ENCODE results near the gene C4orf17.
A peak's percentile ranks its signal among the peaks of the same experiment; 100 is the strongest.

The C4orf17 gene

GRCh38 chr4:99540277-99540939 is 29.6 kb downstream of the C4orf17 start:
- no peak overlapping the region for H2AK5ac ChIP-seq (ENCODE audit: low read length, severe bottlenecking)
- H3K79me1 ChIP-seq (replicated peaks; ENCODE audit: low read length, poor library complexity, severe bottlenecking) = no peaks in the 10 kb centered on the region
- peak overlapping the region; percentile 87 for H3K27ac ChIP-seq (ENCODE audit: low read length, poor library complexity, severe bottlenecking)
- no peak overlapping the region for H3K4me2 ChIP-seq (ENCODE audit: low read length, poor library complexity, severe bottlenecking)
- DNase-seq = no peak
- no peak overlapping the region for H2BK12ac ChIP-seq (ENCODE audit: low read length in 2 of 2)
- H2BK5ac ChIP-seq (ENCODE audit: low read depth, low read length, poor library complexity, severe bottlenecking) = no peak overlapping the region
- no peak overlapping the region for H3K4ac ChIP-seq (ENCODE audit: low read depth in 1 of 2, low read length in 2 of 2)
- H2BK15ac ChIP-seq (ENCODE audit: low read depth, poor library complexity, severe bottlenecking) = no peak overlapping the region
- H3K27me3 ChIP-seq (ENCODE audit: control insufficient read depth in 1 of 2, insufficient read depth in 1 of 2, low read length in 2 of 2) = no peaks in the 10 kb centered on the region
- H4K8ac ChIP-seq (ENCODE audit: low read length) = no peak overlapping the region
- H3K14ac ChIP-seq (ENCODE audit: low read length in 2 of 2) = no peak overlapping the region
- H2AFZ ChIP-seq (ENCODE audit: low read depth, low read length) = no peak overlapping the region
- H3K36me3 ChIP-seq (ENCODE audit: control insufficient read depth in 1 of 2, insufficient read depth in 2 of 2, low read depth in 1 of 2, low read length in 2 of 2) = no peaks in the 10 kb centered on the region
- H3K4me3 ChIP-seq (ENCODE audit: insufficient read depth in 1 of 2, low read depth in 1 of 2, low read length in 2 of 2) = no peak overlapping the region
- no peaks in the 10 kb centered on the region for H3K4me1 ChIP-seq (ENCODE audit: control insufficient read depth, insufficient read depth, low read depth, low read length)
- no peak overlapping the region for H4K91ac ChIP-seq (ENCODE audit: low read length)
- H3K9ac ChIP-seq (ENCODE audit: low read length) = no peak overlapping the region
- H3K18ac ChIP-seq (ENCODE audit: low read depth in 1 of 2, low read length in 2 of 2) = no peak overlapping the region
- no peak overlapping the region for H3K23ac ChIP-seq (ENCODE audit: low read length in 2 of 2)
- H2BK120ac ChIP-seq (ENCODE audit: low read depth, low read length) = no peak overlapping the region
- peaks cover 4% of the 10 kb centered on the region for H3K9me3 ChIP-seq (ENCODE audit: control insufficient read depth, low read length)

- H3K18ac ChIP-seq (ENCODE audit: low read depth in 1 of 2, low read length in 2 of 2) = no peak overlapping the region
- H2BK5ac ChIP-seq (ENCODE audit: low read depth, low read length, poor library complexity, severe bottlenecking) = no peak overlapping the region
- no peak overlapping the region for H3K9ac ChIP-seq (ENCODE audit: low read length)
- no peak overlapping the region for H3K27ac ChIP-seq (ENCODE audit: low read length, poor library complexity, severe bottlenecking)
- no peak for DNase-seq
- no peak overlapping the region for H2BK120ac ChIP-seq (ENCODE audit: low read depth, low read length)
- no peak overlapping the region for H3K23ac ChIP-seq (ENCODE audit: low read length in 2 of 2)
- peaks cover 0 to 5% of the 10 kb centered on the region in 2 experiments for H3K36me3 ChIP-seq (ENCODE audit: control insufficient read depth in 1 of 2, insufficient read depth in 2 of 2, low read depth in 1 of 2, low read length in 2 of 2)
- H2AFZ ChIP-seq (ENCODE audit: low read depth, low read length) = no peak overlapping the region
- H3K79me1 ChIP-seq (replicated peaks; ENCODE audit: low read length, poor library complexity, severe bottlenecking) = no peaks in the 10 kb centered on the region
- no peak overlapping the region for H3K4me3 ChIP-seq (ENCODE audit: insufficient read depth in 1 of 2, low read depth in 1 of 2, low read length in 2 of 2)
- no peak overlapping the region for H3K4ac ChIP-seq (ENCODE audit: low read depth in 1 of 2, low read length in 2 of 2)
- H2AK5ac ChIP-seq (ENCODE audit: low read length, severe bottlenecking) = no peak overlapping the region
- no peak overlapping the region for H4K8ac ChIP-seq (ENCODE audit: low read length)
- WGBS = 100% methylated on average over 1 of the region's 2 CpGs
- H3K14ac ChIP-seq (ENCODE audit: low read length in 2 of 2) = no peak overlapping the region
- no peak overlapping the region for H2BK15ac ChIP-seq (ENCODE audit: low read depth, poor library complexity, severe bottlenecking)
- H4K91ac ChIP-seq (ENCODE audit: low read length) = no peak overlapping the region
- no peak overlapping the region for H3K4me2 ChIP-seq (ENCODE audit: low read length, poor library complexity, severe bottlenecking)
- H3K4me1 ChIP-seq (ENCODE audit: control insufficient read depth, insufficient read depth, low read depth, low read length) = no peaks in the 10 kb centered on the region
- no peaks in the 10 kb centered on the region for H3K9me3 ChIP-seq (ENCODE audit: control insufficient read depth, low read length)
- H3K27me3 ChIP-seq (ENCODE audit: control insufficient read depth in 1 of 2, insufficient read depth in 1 of 2, low read length in 2 of 2) = no peaks in the 10 kb centered on the region
- H2BK12ac ChIP-seq (ENCODE audit: low read length in 2 of 2) = no peak overlapping the region
Measured at GRCh38 chr4:99552872-99553271, 42.1 kb downstream of the C4orf17 start.

- Histone ChIP-seq H3K4me2 (ENCODE audit: low read length, poor library complexity, severe bottlenecking) (peak within 1 kb of the TSS; percentile 59), H3K4ac (ENCODE audit: low read depth in 1 of 2, low read length in 2 of 2) (peak within 1 kb of the TSS; percentile 46 to 85), H2BK12ac (ENCODE audit: low read length in 2 of 2) (peak within 1 kb of the TSS in 1 of 2 experiments; percentile 28), H2BK120ac (ENCODE audit: low read depth, low read length) (peak within 1 kb of the TSS; percentile 75), H3K79me1 (replicated peaks; ENCODE audit: low read length, poor library complexity, severe bottlenecking) (no peaks in the 10 kb centered on the region), H3K4me1 (ENCODE audit: control insufficient read depth, insufficient read depth, low read depth, low read length) (peaks cover 3% of the 10 kb centered on the region), H3K27ac (ENCODE audit: low read length, poor library complexity, severe bottlenecking) (peak within 1 kb of the TSS; percentile 98), H3K9ac (ENCODE audit: low read length) (peak within 1 kb of the TSS; percentile 96), H2BK5ac (ENCODE audit: low read depth, low read length, poor library complexity, severe bottlenecking) (peak within 1 kb of the TSS; percentile 76), H3K14ac (ENCODE audit: low read length in 2 of 2) (no peak within 1 kb of the TSS), H3K27me3 (ENCODE audit: control insufficient read depth in 1 of 2, insufficient read depth in 1 of 2, low read length in 2 of 2) (no peaks in the 10 kb centered on the region), H3K18ac (ENCODE audit: low read depth in 1 of 2, low read length in 2 of 2) (peak within 1 kb of the TSS; percentile 93 to 98), H2BK15ac (ENCODE audit: low read depth, poor library complexity, severe bottlenecking) (peak within 1 kb of the TSS; percentile 84), H4K8ac (ENCODE audit: low read length) (peak within 1 kb of the TSS; percentile 97), H3K23ac (ENCODE audit: low read length in 2 of 2) (no peak within 1 kb of the TSS), H3K36me3 (ENCODE audit: control insufficient read depth in 1 of 2, insufficient read depth in 2 of 2, low read depth in 1 of 2, low read length in 2 of 2) (no peaks in the 10 kb centered on the region), H2AFZ (ENCODE audit: low read depth, low read length) (peak within 1 kb of the TSS; percentile 68), H4K91ac (ENCODE audit: low read length) (peak within 1 kb of the TSS; percentile 95), H2AK5ac (ENCODE audit: low read length, severe bottlenecking) (no peak within 1 kb of the TSS), H3K9me3 (ENCODE audit: control insufficient read depth, low read length) (no peaks in the 10 kb centered on the region), H3K4me3 (ENCODE audit: insufficient read depth in 1 of 2, low read depth in 1 of 2, low read length in 2 of 2) (peak within 1 kb of the TSS; percentile 65 to 88)
- WGBS = under 1% methylated on average over 44 of the region's 48 CpGs
- peak; percentile 99 for DNase-seq
Measured at GRCh38 chr4:99563310-99564186, 52.7 kb downstream of the C4orf17 start, which contains the start of gene TRMT10A. Gene TRMT10A (minus strand): TSS chr4:99564039. CDS start chr4:99559338, 4,701 bp downstream.

- no peaks in the 10 kb centered on the region for H3K27me3 ChIP-seq (ENCODE audit: control insufficient read depth in 1 of 2, insufficient read depth in 1 of 2, low read length in 2 of 2)
- H2AK5ac ChIP-seq (ENCODE audit: low read length, severe bottlenecking) = no peak overlapping the region
- H2AFZ ChIP-seq (ENCODE audit: low read depth, low read length) = no peak overlapping the region
- H3K36me3 ChIP-seq (ENCODE audit: control insufficient read depth in 1 of 2, insufficient read depth in 2 of 2, low read depth in 1 of 2, low read length in 2 of 2) = no peaks in the 10 kb centered on the region
- DNase-seq = no peak
- peaks cover 3% of the 10 kb centered on the region for H3K4me1 ChIP-seq (ENCODE audit: control insufficient read depth, insufficient read depth, low read depth, low read length)
- no peak overlapping the region for H4K91ac ChIP-seq (ENCODE audit: low read length)
- no peaks in the 10 kb centered on the region for H3K9me3 ChIP-seq (ENCODE audit: control insufficient read depth, low read length)
- no peak overlapping the region for H3K9ac ChIP-seq (ENCODE audit: low read length)
- no peak overlapping the region for H3K4me2 ChIP-seq (ENCODE audit: low read length, poor library complexity, severe bottlenecking)
- H3K18ac ChIP-seq (ENCODE audit: low read depth in 1 of 2, low read length in 2 of 2) = no peak overlapping the region
- H2BK12ac ChIP-seq (ENCODE audit: low read length in 2 of 2) = no peak overlapping the region
- H2BK15ac ChIP-seq (ENCODE audit: low read depth, poor library complexity, severe bottlenecking) = no peak overlapping the region
- H3K4me3 ChIP-seq (ENCODE audit: insufficient read depth in 1 of 2, low read depth in 1 of 2, low read length in 2 of 2) = no peak overlapping the region
- H3K27ac ChIP-seq (ENCODE audit: low read length, poor library complexity, severe bottlenecking) = no peak overlapping the region
- H3K14ac ChIP-seq (ENCODE audit: low read length in 2 of 2) = no peak overlapping the region
- H3K4ac ChIP-seq (ENCODE audit: low read depth in 1 of 2, low read length in 2 of 2) = no peak overlapping the region
- no peak overlapping the region for H2BK120ac ChIP-seq (ENCODE audit: low read depth, low read length)
- H4K8ac ChIP-seq (ENCODE audit: low read length) = no peak overlapping the region
- H2BK5ac ChIP-seq (ENCODE audit: low read depth, low read length, poor library complexity, severe bottlenecking) = no peak overlapping the region
- no peaks in the 10 kb centered on the region for H3K79me1 ChIP-seq (replicated peaks; ENCODE audit: low read length, poor library complexity, severe bottlenecking)
- no peak overlapping the region for H3K23ac ChIP-seq (ENCODE audit: low read length in 2 of 2)
Measured at GRCh38 chr4:99564921-99565320, 54.1 kb downstream of the C4orf17 start.
